Astrocyte of the cerebellum (primary cell): ENCODE measurements around the gene CCDC170.
"Not testable (repeated sequence)": the region's sequence is repeated elsewhere in the genome, so short reads cannot be mapped to it uniquely, and the experiment has no call there.

ENCODE experiments used
- DNase-seq: peaks from one replicate; pipeline ENCODE4 v3.0.0-alpha.2; 2011; ENCODE audit warnings: low read depth
- H3K4me3 ChIP-seq: 2 replicates; pipeline ENCODE4 v1.5.1; 2011; ENCODE audit warnings: mild to moderate bottlenecking, low read depth, low read length, moderate library complexity
- in situ Hi-C: cut with HindIII; loops from 2 replicates; pipeline ENCODE4 v1.10.0; 2017; ENCODE audit warnings: low sequenced_read_pairs
- TF ChIP-seq, protein P1 (sequence below): IDR thresholded peaks from 2 replicates; pipeline ENCODE4 v1.5.1; 2012; ENCODE audit warnings: low read length, low read depth, moderate library complexity, mild to moderate bottlenecking; ENCODE audit errors: missing control alignments

The CCDC170 gene, protein sequence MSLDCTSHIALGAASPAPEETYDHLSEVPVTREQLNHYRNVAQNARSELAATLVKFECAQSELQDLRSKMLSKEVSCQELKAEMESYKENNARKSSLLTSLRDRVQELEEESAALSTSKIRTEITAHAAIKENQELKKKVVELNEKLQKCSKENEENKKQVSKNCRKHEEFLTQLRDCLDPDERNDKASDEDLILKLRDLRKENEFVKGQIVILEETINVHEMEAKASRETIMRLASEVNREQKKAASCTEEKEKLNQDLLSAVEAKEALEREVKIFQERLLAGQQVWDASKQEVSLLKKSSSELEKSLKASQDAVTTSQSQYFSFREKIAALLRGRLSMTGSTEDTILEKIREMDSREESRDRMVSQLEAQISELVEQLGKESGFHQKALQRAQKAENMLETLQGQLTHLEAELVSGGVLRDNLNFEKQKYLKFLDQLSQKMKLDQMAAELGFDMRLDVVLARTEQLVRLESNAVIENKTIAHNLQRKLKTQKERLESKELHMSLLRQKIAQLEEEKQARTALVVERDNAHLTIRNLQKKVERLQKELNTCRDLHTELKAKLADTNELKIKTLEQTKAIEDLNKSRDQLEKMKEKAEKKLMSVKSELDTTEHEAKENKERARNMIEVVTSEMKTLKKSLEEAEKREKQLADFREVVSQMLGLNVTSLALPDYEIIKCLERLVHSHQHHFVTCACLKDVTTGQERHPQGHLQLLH

DNA sequence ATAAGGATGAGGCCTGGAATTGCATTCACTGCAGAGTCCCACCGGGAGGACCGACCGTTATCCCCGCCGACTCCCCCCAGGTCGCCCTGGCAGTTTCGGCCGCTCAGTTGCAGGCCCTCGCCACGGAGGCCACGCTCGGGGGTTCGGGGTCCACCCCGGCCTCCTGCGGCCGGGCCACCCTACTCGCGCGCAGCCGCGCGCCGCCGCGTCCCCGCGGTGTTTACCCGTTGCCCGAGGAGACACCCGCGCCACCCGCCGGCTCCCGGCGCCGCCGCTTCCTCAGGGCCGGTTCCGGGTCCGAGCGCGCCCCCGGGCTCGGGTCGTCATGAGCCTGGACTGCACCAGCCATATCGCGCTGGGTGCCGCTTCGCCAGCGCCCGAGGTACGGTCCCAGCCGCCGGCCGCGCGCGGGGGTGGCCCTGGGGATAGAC is at the start of gene CCDC170:
Gene CCDC170 (plus strand): TSS at position 214 of the 431 bp plus-strand sequence. CDS start 112 bp downstream, at position 326.
- DNase-seq, result no peak
- in situ Hi-C loops, result no loop called here
- H3K4me3 ChIP-seq, result peak within 1 kb of the TSS; percentile 65
- TF ChIP-seq, protein P1, sequence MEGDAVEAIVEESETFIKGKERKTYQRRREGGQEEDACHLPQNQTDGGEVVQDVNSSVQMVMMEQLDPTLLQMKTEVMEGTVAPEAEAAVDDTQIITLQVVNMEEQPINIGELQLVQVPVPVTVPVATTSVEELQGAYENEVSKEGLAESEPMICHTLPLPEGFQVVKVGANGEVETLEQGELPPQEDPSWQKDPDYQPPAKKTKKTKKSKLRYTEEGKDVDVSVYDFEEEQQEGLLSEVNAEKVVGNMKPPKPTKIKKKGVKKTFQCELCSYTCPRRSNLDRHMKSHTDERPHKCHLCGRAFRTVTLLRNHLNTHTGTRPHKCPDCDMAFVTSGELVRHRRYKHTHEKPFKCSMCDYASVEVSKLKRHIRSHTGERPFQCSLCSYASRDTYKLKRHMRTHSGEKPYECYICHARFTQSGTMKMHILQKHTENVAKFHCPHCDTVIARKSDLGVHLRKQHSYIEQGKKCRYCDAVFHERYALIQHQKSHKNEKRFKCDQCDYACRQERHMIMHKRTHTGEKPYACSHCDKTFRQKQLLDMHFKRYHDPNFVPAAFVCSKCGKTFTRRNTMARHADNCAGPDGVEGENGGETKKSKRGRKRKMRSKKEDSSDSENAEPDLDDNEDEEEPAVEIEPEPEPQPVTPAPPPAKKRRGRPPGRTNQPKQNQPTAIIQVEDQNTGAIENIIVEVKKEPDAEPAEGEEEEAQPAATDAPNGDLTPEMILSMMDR, result no peak

DNA sequence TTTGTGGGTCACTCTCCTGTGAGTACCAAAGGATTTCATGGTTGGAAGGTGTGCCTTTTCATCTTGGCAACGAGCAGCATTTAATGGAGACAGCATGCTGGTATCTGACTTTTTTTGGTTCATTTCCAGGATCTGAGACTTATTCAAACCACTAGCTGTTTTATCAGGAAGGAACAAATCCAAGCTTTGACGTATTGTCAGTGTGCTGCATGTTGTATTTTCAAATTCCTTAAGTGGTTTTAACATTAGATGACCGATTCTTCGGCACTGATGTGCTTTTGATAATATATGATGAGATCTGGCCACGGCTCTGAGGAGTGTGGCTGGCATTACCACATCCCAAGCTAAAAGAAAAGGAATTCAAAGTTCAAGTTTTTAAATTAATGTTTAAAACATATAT is 48.3 kb upstream of the CCDC170 start:
- in situ Hi-C loops, result no loop called here
- peak; percentile 86 for DNase-seq
- no peak overlapping the region for H3K4me3 ChIP-seq
- TF ChIP-seq, protein P1, result no peak

DNA sequence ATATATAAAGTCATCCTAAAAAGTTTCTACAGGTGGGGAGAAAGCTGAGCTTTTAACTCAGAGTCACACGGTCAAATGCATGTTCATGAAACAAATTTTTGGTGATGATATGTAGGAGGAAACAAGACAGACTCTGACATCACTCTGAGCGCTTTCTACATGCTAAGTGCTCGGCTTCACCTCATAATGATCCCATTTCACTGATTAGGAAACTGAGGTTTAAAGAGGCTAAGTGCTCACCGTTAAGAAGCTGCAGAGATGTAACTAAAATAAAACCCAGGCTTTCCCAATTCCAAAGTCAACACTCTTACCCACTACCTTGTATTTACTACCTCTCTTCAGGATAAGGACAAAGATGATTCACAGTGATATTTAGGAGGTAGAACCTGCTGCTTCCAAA is 46.6 kb upstream of the CCDC170 start:
- in situ Hi-C loops, result no loop called here
- TF ChIP-seq, protein P1, result no peak
- no peak overlapping the region for H3K4me3 ChIP-seq
- DNase-seq, result no peak

DNA sequence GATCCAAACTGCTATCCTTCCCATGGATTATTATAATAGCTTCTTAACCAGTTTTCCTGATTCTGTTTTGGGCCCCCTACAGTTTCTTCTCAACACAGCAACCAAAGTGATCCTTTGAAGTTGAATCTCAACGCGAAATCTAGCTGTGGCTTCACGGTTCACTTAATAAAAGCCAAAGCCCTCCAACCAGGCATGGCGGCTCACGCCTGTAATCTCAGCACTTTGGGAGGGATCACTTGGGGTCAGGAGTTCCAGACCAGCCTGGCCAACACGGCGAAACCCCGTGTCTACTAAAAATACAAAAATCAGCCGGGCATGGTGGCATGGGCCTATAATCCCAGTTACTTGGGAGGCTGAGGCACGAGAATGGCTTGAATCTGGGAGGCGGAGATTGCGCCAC is 45.2 kb upstream of the CCDC170 start:
- DNase-seq, result no peak
- H3K4me3 ChIP-seq, result no peak overlapping the region
- TF ChIP-seq, protein P1, result peak; percentile 20
- in situ Hi-C loops, result no loop called here

DNA sequence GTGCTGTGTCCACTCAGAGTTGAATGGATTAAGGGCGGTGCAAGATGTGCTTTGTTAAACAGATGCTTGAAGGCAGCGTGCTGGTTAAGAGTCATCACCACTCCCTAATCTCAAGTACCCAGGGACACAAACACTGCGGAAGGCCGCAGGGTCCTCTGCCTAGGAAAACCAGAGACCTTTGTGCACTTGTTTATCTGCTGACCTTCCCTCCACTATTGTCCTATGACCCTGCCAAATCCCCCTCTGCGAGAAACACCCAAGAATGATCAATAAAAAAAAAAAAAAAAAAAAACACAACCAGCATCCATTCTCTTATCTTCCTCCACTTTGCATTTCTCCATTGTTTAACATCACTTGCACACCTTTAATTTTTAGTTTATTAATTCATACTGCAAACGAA is 42.9 kb upstream of the CCDC170 start:
- in situ Hi-C loops, DNase-seq: not testable (repeated sequence)
- H3K4me3 ChIP-seq, result peak overlapping the region; percentile 93

DNA sequence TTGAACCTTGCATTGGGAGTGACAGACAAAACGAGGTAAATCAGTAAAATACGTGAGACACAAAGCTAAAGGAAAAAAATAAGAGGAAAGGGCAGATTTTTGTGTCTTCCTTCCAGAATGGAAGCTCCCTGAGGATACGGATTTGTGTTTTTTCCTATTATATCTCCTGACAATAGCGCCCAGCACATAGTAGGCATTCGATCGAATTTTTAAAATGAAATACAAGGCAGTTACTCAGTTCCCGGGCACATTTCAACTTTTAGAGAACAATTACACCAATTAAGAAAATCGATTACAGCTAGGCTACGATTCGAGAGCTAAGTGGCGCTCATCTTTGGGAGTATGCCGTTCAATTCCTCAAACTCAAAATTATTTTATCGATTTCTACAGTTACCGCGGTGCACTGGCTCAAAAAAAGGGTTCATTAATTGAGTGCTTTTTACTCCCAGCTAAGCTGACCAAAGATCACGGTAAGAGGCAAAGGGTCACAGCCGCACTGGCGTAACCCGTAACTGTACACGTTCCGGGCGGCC is 42.3 kb upstream of the CCDC170 start:
- in situ Hi-C loops, result no loop called here
- DNase-seq, result no peak
- TF ChIP-seq, protein P1, result no peak
- peak overlapping the region; percentile 93 for H3K4me3 ChIP-seq
